ENCODE data around the gene ICAM1. TPM values are rescaled to one million over a fixed set of nuclear protein-coding genes. Genes with fewer than 3 reads are reported as not detected.

ICAM1 gene
- total and polyA plus RNA-seq, 2 donors from 2014 or later: 16.3 to 50.3 TPM

DNA sequence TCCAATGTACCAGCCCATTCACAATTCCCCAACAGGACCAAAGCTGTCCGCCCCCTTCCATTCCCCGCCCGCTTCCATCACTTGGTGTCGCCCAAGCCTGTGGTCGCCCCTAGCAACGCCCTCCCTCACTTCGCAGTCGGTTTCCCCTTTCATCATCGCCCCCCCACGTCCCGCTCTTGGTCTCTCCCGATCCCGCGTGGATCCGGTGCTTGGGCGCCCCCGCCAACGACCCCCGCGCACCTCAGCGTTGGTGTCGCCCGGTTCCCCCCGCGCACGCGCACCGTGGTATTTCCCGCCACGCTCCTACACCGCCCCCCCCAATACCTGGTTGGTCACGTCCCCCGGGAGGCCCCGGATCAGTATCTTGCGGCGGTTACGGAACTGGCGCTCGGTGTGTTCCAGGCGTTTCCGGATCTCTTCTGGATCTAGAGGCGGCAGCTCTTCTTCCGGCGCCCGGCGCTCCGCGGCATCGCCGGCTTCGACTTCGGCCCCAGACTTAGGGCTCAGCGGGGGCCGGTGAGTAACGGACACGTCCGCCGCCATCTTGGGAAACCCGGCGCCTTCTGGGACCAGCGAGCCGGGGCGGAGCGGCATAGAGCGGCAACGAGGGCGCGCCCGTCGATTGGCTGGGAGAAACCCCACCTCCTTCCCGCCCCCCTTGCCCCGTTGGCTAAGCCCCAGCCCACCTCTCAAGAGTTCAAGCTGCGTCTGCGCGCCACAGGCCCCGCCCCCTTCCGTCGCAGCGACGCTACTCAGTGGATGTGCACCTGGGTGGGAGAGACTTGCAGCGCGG, 62.2 kb downstream of the ICAM1 start, which contains the start of gene RAVER1:
Gene RAVER1 (minus strand): TSS at position 565 of the 793 bp plus-strand sequence. CDS start 22 bp downstream, at position 543.
- Histone ChIP-seq H3K36me3 (ENCODE audit: control insufficient read depth in 2 of 3, insufficient read depth in 3 of 3, low read length in 3 of 3) (peaks cover 0 to 10% (median 4%) of the 10 kb centered on the region in 3 donors), H3K9ac (ENCODE audit: low read length in 3 of 3) (peak within 1 kb of the TSS; percentile 72 to 80 (median 76)), H3K4me1 (ENCODE audit: control insufficient read depth in 2 of 3, insufficient read depth in 2 of 3, low read depth in 1 of 3, low read length in 3 of 3) (peaks cover 0 to 21% (median 6%) of the 10 kb centered on the region in 3 donors), H3K9me3 (ENCODE audit: control insufficient read depth in 2 of 3, insufficient read depth in 1 of 3, low read length in 3 of 3) (no peaks in the 10 kb centered on the region), H3K27me3 (ENCODE audit: control insufficient read depth, insufficient read depth, low read length) (no peaks in the 10 kb centered on the region), H3K27ac (ENCODE audit: low read depth in 2 of 2, low read length in 2 of 2) (peak within 1 kb of the TSS; percentile 85 to 86), H3K4me3 (ENCODE audit: low read length in 3 of 3) (peak within 1 kb of the TSS; percentile 71 to 98 (median 95))
- TF ChIP-seq, protein P1, sequence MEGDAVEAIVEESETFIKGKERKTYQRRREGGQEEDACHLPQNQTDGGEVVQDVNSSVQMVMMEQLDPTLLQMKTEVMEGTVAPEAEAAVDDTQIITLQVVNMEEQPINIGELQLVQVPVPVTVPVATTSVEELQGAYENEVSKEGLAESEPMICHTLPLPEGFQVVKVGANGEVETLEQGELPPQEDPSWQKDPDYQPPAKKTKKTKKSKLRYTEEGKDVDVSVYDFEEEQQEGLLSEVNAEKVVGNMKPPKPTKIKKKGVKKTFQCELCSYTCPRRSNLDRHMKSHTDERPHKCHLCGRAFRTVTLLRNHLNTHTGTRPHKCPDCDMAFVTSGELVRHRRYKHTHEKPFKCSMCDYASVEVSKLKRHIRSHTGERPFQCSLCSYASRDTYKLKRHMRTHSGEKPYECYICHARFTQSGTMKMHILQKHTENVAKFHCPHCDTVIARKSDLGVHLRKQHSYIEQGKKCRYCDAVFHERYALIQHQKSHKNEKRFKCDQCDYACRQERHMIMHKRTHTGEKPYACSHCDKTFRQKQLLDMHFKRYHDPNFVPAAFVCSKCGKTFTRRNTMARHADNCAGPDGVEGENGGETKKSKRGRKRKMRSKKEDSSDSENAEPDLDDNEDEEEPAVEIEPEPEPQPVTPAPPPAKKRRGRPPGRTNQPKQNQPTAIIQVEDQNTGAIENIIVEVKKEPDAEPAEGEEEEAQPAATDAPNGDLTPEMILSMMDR (IDR thresholded peaks at IDR 0.05; ENCODE audit: borderline replicate concordance, extremely low read depth, insufficient read depth): no peak
- peak; percentile 98 to 99 (median 99) for DNase-seq
- intact Hi-C loops (cut with DNase I): no loop called here
- FAIRE-seq: no peak

GRCh38 chr19:10333758-10334587, 63.1 kb downstream of the ICAM1 start:
- DNase-seq (peak in 2 of 5 donors; percentile 9 to 19), FAIRE-seq (no peak)
- peaks cover 0 to 21% (median 6%) of the 10 kb centered on the region in 3 donors for H3K4me1 ChIP-seq (ENCODE audit: control insufficient read depth in 2 of 3, insufficient read depth in 2 of 3, low read depth in 1 of 3, low read length in 3 of 3)
- intact Hi-C loops (cut with DNase I): no loop called here
- H3K27ac ChIP-seq (ENCODE audit: low read depth in 2 of 2, low read length in 2 of 2): peak overlapping the region; percentile 85 to 86
- H3K9ac ChIP-seq (ENCODE audit: low read length in 3 of 3): peak overlapping the region; percentile 65 to 80 (median 72)
- peak overlapping the region; percentile 71 to 98 (median 95) for H3K4me3 ChIP-seq (ENCODE audit: low read length in 3 of 3)
- H3K27me3 ChIP-seq (ENCODE audit: control insufficient read depth, insufficient read depth, low read length): no peaks in the 10 kb centered on the region
- H3K36me3 ChIP-seq (ENCODE audit: control insufficient read depth in 2 of 3, insufficient read depth in 3 of 3, low read length in 3 of 3): peaks cover 0 to 6% (median 4%) of the 10 kb centered on the region in 3 donors
- no peaks in the 10 kb centered on the region for H3K9me3 ChIP-seq (ENCODE audit: control insufficient read depth in 2 of 3, insufficient read depth in 1 of 3, low read length in 3 of 3)
- TF ChIP-seq, protein P1 (IDR thresholded peaks at IDR 0.05; ENCODE audit: borderline replicate concordance, extremely low read depth, insufficient read depth): no peak

GRCh38 chr19:10334588-10335351, 63.9 kb downstream of the ICAM1 start:
- FAIRE-seq (peak; percentile 74), DNase-seq (peak; percentile 93 to 98 (median 95))
- intact Hi-C loops (cut with DNase I): no loop called here
- Histone ChIP-seq H3K27me3 (ENCODE audit: control insufficient read depth, insufficient read depth, low read length) (no peaks in the 10 kb centered on the region), H3K36me3 (ENCODE audit: control insufficient read depth in 2 of 3, insufficient read depth in 3 of 3, low read length in 3 of 3) (peaks cover 0 to 6% (median 4%) of the 10 kb centered on the region in 3 donors), H3K4me3 (ENCODE audit: low read length in 3 of 3) (peak overlapping the region; percentile 71 to 98 (median 95)), H3K9ac (ENCODE audit: low read length in 3 of 3) (peak overlapping the region; percentile 37 to 80 (median 72)), H3K4me1 (ENCODE audit: control insufficient read depth in 2 of 3, insufficient read depth in 2 of 3, low read depth in 1 of 3, low read length in 3 of 3) (peaks cover 0 to 21% (median 6%) of the 10 kb centered on the region in 3 donors), H3K9me3 (ENCODE audit: control insufficient read depth in 2 of 3, insufficient read depth in 1 of 3, low read length in 3 of 3) (no peaks in the 10 kb centered on the region), H3K27ac (ENCODE audit: low read depth in 2 of 2, low read length in 2 of 2) (peak overlapping the region; percentile 74 to 85)
- TF ChIP-seq, protein P1 (IDR thresholded peaks at IDR 0.05; ENCODE audit: borderline replicate concordance, extremely low read depth, insufficient read depth): peak; percentile 18
